ENCODE measurements around the gene TRIML2. TPM values are rescaled to one million over a fixed set of nuclear protein-coding genes. Genes with fewer than 3 reads are reported as not detected.

Gene TRIML2, protein sequence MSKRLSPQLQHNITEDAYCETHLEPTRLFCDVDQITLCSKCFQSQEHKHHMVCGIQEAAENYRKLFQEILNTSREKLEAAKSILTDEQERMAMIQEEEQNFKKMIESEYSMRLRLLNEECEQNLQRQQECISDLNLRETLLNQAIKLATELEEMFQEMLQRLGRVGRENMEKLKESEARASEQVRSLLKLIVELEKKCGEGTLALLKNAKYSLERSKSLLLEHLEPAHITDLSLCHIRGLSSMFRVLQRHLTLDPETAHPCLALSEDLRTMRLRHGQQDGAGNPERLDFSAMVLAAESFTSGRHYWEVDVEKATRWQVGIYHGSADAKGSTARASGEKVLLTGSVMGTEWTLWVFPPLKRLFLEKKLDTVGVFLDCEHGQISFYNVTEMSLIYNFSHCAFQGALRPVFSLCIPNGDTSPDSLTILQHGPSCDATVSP
- not detected for polyA plus RNA-seq (ENCODE audit: insufficient read length)

GRCh38 chr4:188109157-188109755 is at the start of gene TRIML2:
Gene TRIML2, minus strand, starts transcription at chr4:188109603. Its CDS starts 4,235 bp downstream, at chr4:188105368.
- DNase-seq (ENCODE audit: low read depth): no peak

DNA sequence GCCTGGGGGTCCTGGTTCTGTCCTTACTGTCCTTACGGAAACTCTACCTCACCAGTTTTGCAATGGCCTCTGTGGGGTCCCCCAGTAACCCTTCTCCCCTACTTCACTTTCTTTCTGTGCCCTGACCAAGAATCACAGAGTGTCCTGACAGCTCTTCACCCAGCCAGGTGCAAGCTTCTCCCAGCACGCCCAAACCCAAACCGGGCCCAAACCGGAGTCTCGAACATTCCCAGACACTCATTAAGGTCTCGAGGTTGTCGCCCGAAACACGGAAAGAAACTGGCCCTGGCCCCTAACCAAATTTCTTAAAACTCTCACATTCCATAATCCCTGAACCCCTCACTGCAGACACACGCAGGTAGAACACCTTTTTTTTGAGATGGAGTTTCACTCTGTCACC is 48.9 kb upstream of the TRIML2 start:
- no peak for DNase-seq (ENCODE audit: low read depth)

- no peak for DNase-seq (ENCODE audit: low read depth)
Measured at GRCh38 chr4:188154668-188155405, 45.4 kb upstream of the TRIML2 start.

- no peak for DNase-seq (ENCODE audit: low read depth)
Measured at GRCh38 chr4:188147776-188148175, 38.4 kb upstream of the TRIML2 start.

DNA sequence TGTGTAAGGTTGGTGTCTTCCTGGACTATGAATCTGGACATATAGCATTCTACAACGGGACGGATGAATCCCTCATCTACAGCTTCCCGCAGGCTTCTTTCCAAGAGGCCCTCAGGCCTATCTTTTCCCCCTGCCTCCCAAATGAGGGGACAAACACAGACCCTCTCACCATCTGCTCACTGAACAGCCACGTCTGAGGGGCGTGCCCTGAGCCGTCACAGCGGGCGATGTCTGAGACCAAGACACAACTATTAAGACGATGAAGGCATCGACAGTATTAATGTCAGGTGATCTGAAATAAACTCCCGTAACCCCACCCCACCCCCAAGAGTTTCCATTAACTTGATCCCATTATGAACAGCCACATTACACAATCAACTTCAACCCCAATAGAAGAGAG is 37.8 kb upstream of the TRIML2 start:
- no peak for DNase-seq (ENCODE audit: low read depth)

DNA sequence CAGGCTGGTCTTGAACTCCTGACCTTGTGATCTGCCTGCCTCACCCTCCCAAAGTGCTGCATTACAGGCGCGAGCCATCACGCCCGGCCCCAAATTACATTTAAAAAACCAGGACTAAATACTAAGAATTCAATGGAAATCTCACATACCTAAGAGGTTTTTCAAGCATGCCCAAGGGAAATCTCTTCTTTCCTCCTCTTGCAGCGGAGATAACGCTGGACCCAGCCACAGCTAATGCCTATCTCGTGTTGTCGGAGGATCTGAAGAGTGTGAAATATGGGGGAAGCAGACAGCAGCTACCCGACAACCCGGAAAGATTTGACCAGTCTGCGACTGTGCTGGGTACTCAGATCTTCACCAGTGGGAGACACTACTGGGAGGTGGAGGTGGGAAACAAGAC is 37.2 kb upstream of the TRIML2 start:
- no peak for DNase-seq (ENCODE audit: low read depth)

- DNase-seq (ENCODE audit: low read depth): no peak
Measured at GRCh38 chr4:188145601-188146000, 36.2 kb upstream of the TRIML2 start.

GRCh38 chr4:188143731-188144130 is 34.3 kb upstream of the TRIML2 start:
- DNase-seq (ENCODE audit: low read depth): no peak

DNA sequence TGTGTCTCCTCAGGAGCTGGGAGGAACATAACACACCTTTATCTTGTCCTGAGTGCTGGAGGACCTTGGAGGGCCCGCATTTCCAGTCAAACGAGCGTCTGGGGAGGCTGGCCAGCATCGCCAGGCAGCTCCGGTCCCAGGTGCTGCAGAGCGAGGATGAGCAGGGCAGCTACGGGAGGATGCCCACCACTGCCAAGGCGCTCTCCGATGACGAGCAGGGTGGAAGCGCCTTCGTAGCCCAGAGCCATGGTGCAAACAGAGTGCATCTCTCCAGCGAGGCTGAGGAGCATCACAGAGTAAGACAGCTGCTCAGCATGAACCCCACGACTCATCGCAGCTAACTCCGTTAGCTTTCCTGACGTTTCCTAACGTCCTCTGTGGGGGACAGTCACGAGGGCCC is 30.3 kb upstream of the TRIML2 start:
- no peak for DNase-seq (ENCODE audit: low read depth)

DNA sequence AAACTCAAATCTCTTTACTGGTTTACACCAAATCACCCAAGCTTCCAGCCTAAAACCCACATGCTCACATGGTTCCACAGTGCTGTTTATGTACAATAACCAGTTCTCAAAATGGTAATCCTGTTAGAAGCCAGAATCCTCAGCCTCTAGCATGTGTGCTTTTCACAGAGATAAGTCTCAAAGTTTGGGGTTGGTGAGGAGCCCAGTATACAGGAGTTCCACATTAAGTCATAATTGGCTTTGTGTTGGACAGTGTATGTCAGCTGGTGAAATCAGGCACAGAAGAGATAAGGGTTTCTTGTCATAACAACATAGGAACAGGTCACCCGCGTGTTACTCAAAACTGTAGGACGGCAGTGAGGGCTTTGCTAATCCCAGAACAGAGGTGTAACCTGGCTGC is 29.7 kb upstream of the TRIML2 start, which contains the start of gene TRIML1:
TRIML1 (plus strand) TSS at position 301 of the 400 bp plus-strand sequence. CDS start 118 bp downstream, outside the sequence.
- DNase-seq (ENCODE audit: low read depth): no peak

GRCh38 chr4:188138227-188138626 is 28.8 kb upstream of the TRIML2 start:
- DNase-seq (ENCODE audit: low read depth): no peak

DNA sequence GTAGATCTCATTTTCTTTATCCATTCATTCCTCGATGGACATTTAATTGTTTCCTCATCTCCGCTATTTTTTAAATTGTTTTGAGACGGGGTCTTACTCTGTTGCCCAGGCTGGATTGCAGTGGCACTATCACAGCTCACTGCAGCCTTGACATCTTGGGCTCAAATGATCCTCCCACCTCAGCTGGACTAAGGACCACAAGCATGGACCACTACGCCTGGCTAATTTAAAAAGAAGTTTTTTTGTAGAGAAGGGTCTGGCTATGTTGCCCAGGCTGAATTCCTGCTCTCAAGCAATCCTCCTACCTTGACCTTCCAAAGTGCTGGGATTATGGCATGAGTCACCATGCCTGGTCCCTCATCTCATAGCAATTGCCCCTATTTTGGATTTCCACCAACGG is 22.8 kb upstream of the TRIML2 start:
- DNase-seq (ENCODE audit: low read depth): no peak

DNA sequence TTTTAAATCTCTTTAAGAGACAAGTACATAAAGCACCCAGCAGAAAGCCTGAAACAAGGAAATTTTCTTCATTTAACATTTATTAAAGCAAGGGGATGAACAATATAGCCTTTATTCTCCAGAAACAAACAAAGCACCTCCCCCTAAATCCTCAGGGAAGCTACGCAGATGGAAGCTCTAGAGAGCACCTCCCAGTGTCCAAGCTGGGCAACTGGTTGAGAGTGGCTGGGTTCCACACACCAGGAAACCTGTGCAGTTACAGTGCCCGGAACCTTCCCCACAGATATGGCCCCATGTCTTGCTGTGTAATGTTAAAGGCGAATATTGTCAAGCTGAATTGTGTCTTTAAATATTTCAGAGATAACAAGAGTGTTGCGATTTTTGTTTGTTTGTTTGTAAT is 21.0 kb upstream of the TRIML2 start:
- DNase-seq (ENCODE audit: low read depth): no peak

- DNase-seq (ENCODE audit: low read depth): no peak
Measured at GRCh38 chr4:188127214-188127874, 17.9 kb upstream of the TRIML2 start.

DNA sequence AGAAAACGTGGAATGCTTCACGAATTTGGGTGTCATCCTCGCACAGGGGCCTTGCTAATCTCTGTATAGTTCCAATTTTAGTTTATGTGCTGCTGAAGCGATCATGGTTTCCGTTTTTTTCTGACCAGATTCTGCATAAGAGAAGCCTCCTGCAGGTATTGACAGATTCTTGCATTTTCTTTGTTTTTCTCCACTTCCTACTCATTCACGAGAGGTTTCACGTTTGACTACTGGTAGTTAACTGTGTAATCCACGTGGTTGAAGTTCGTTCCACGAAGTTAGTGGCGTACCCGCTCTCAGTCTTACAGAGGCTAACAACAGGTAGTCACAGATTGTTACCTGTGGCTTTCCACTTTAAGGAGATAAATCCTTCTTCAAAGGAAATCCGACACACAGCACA is 12.1 kb upstream of the TRIML2 start:
- no peak for DNase-seq (ENCODE audit: low read depth)

GRCh38 chr4:188117631-188118324 is 8.4 kb upstream of the TRIML2 start:
- DNase-seq (ENCODE audit: low read depth): no peak

DNA sequence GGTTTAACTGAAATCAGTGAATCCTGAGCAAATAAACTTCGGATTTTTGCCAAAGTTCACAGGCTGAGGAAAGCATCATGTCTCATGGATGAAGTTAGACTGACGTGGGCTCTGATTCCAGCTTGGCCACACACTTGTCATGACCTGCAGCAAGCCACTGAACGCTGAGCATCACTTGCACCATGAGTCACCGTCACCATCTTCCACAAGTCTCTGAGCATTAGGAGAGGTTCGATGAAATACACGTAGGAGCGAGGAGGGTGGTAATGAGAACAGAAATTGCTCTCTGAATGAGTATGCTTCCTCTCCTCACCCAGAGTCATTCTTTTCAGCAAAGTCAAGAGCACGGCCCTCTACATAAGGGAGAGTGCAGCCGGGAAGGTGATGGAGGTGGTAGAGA is 3.8 kb upstream of the TRIML2 start:
- DNase-seq (ENCODE audit: low read depth): no peak

GRCh38 chr4:188111955-188112354 is 2.6 kb upstream of the TRIML2 start:
- no peak for DNase-seq (ENCODE audit: low read depth)

DNA sequence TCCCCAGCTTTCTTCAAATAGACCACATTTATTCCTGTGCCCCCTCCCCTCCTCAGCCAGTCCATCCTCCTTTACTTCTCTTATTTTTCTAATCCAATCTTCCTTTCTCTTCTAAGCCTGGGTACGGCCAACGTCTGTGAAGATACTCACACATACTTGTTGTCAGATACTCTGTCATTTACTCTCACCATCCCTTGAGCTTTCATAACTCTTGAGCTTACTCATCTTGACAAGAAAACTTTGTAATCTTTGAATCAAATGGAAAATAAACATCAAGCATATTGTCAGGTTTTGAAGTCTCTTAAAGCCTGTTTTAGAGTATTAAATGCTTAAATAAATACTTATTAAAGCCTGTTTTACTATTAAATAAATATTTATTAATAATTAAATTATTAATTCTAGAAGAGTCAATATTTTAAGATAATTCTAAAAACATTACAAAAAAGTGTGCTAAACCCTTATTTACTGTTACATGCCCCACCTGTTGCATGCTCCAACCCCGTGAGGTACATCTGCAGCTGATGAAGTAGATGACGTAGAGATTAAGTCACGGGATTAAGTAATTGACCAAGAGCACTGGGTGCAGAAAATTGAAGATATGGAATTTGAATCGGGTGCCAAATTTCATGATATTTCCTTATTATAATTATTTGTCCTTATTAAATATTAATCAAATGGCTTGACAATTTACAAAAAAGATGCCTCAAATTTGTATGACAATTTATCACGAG is 1.5 kb upstream of the TRIML2 start:
- DNase-seq (ENCODE audit: low read depth): no peak

DNA sequence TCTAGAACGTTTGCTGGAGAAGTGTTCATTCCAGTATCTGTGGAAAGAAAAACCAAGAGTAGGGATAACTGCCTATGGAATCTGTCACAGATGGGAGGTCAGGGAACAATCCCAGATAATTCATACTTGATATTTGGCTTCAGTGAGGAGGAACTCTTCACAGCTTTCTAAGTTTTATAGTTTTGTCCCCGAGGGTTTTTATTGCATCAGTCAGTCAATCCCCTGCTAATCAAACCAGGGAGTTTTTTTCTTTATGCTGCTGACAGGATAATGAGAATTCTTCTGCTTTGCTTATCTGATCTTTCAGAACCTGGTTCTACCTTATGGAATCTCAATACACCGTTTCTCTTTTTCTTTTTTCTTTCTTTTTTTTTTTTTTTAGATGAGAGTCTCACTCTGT is 633 bp upstream of the TRIML2 start:
- DNase-seq (ENCODE audit: low read depth): no peak

Data from forelimb muscle (tissue), 1 donor.